Neural cell (in vitro differentiated cells): ENCODE results near the gene P2RX4. TPM values are rescaled to one million over a fixed set of nuclear protein-coding genes. Genes with fewer than 3 reads are reported as not detected.

Experiments used
- H2AFZ ChIP-seq: fragments of 200-600, 300-800 bp; sonication (generic), shearing (Covaris generic); 2 replicates; pipeline ENCODE4 v1.6.0; 2014; ENCODE audit warnings: low read depth, mild to moderate bottlenecking, antibody characterized with exemption, low read length, moderate library complexity
- H3F3A ChIP-seq: fragments of 200-600 bp; shearing (Covaris generic); 2 replicates; pipeline ENCODE4 v1.6.1; 2016; ENCODE audit warnings: mild to moderate bottlenecking, moderate library complexity, mixed read lengths, antibody characterized with exemption, low read length; ENCODE audit not compliant: insufficient read depth, poor library complexity, severe bottlenecking
- H3K27ac ChIP-seq: fragments of 200-600, 300-800 bp; sonication (generic), shearing (Covaris generic); 2 replicates; pipeline ENCODE4 v1.5.1; 2014; ENCODE audit warnings: mild to moderate bottlenecking, low read length, moderate library complexity
- H3K27me3 ChIP-seq: fragments of 300-800, 200-600 bp; sonication (generic), shearing (Covaris generic); 2 replicates; pipeline ENCODE4 v1.6.0; 2014; ENCODE audit warnings: mild to moderate bottlenecking, low read depth, low read length, moderate library complexity; ENCODE audit not compliant: insufficient read depth
- H3K36me3 ChIP-seq: fragments of 300-800, 200-600 bp; sonication (generic), shearing (Covaris generic); 2 replicates; pipeline ENCODE4 v1.5.1; 2014; ENCODE audit warnings: mild to moderate bottlenecking, antibody characterized with exemption, low read length, moderate library complexity; ENCODE audit not compliant: insufficient read depth
- H3K4me2 ChIP-seq: fragments of 300-800, 200-600 bp; sonication (generic), shearing (Covaris generic); 2 replicates; pipeline ENCODE4 v1.6.0; 2014; ENCODE audit warnings: mild to moderate bottlenecking, low read length
- H3K4me3 ChIP-seq: fragments of 300-800, 200-600 bp; sonication (generic), shearing (Covaris generic); 2 replicates; pipeline ENCODE4 v1.5.1; 2014; ENCODE audit warnings: mild to moderate bottlenecking, low read length, moderate library complexity
- H3K79me2 ChIP-seq: fragments of 200-600 bp; shearing (Covaris generic); replicated peaks from 2 replicates; pipeline ENCODE4 v1.6.0; 2014; ENCODE audit warnings: mild to moderate bottlenecking, low read length, moderate library complexity; ENCODE audit not compliant: insufficient read depth
- H3K9ac ChIP-seq: fragments of 300-800, 200-600 bp; sonication (generic), shearing (Covaris generic); 2 replicates; pipeline ENCODE4 v1.6.1; 2016; ENCODE audit warnings: mild to moderate bottlenecking, low read length, mixed read lengths
- H3K9me2 ChIP-seq: fragments of 200-600 bp; shearing (Covaris generic); 2 replicates; pipeline ENCODE4 v1.6.1; 2016; ENCODE audit warnings: mild to moderate bottlenecking, low read length, mixed read lengths; ENCODE audit not compliant: insufficient read depth
- H3K9me3 ChIP-seq: fragments of 200-600, 300-800 bp; sonication (generic), shearing (Covaris generic); 2 replicates; pipeline ENCODE4 v1.6.1; 2016; ENCODE audit warnings: mild to moderate bottlenecking, mixed run types, low read length, moderate library complexity, mixed read lengths
- H4K20me1 ChIP-seq: fragments of 200-600 bp; shearing (Covaris generic); 2 replicates; pipeline ENCODE4 v1.6.1; 2016; ENCODE audit warnings: mild to moderate bottlenecking, mixed run types; ENCODE audit not compliant: insufficient read depth
- EP300 ChIP-seq: fragments of 450-650 bp; conservative IDR thresholded peaks from 2 replicates; pipeline ENCODE4 v1.6.1; 2014; ENCODE audit warnings: antibody characterized with exemption, mild to moderate bottlenecking, moderate library complexity; ENCODE audit not compliant: poor library complexity, severe bottlenecking
- EZH2 ChIP-seq: fragments of 200-600, 300-800 bp; shearing (Covaris generic), sonication (generic); IDR thresholded peaks from 2 replicates; pipeline ENCODE4 v1.6.1; 2014; ENCODE audit warnings: antibody characterized with exemption, low read length, borderline replicate concordance, mild to moderate bottlenecking; ENCODE audit not compliant: insufficient read depth, poor library complexity, severe bottlenecking
- MXI1 ChIP-seq: fragments of 450-650 bp; conservative IDR thresholded peaks from 2 replicates; pipeline ENCODE4 v1.6.1; 2014; ENCODE audit warnings: antibody characterized with exemption, mild to moderate bottlenecking; ENCODE audit not compliant: poor library complexity, severe bottlenecking
- POLR2AphosphoS5 ChIP-seq: IDR thresholded peaks from 2 replicates; pipeline ENCODE4 v1.6.1; 2012
- RAD21 ChIP-seq: fragments of 450-650 bp; conservative IDR thresholded peaks from 2 replicates; pipeline ENCODE4 v1.6.1; 2014; ENCODE audit warnings: antibody characterized with exemption, mild to moderate bottlenecking, moderate library complexity
- SMC3 ChIP-seq: fragments of 450-650 bp; conservative IDR thresholded peaks from 2 replicates; pipeline ENCODE4 v1.6.1; 2014; ENCODE audit warnings: antibody characterized with exemption, mild to moderate bottlenecking, moderate library complexity; ENCODE audit not compliant: poor library complexity
- TAF1 ChIP-seq: IDR thresholded peaks from 2 replicates; pipeline ENCODE4 v1.6.1; 2012; ENCODE audit warnings: low read depth
- polyA plus RNA-seq: library from polyadenylated mRNA; depleted of rRNA; stranded (reverse); fragments of >200 nt; gene quantifications from 2 replicates; pipeline ENCODE4 v1.2.3, GENCODE V29; 2014
- TF ChIP-seq, protein P1 (sequence below): fragments of 450-650 bp; IDR thresholded peaks from 2 replicates; pipeline ENCODE4 v1.5.1; 2014; ENCODE audit warnings: antibody characterized with exemption, mild to moderate bottlenecking, moderate library complexity; ENCODE audit not compliant: poor library complexity, severe bottlenecking
- TF ChIP-seq, protein P2 (sequence below): IDR thresholded peaks from 2 replicates; pipeline ENCODE4 v1.6.1; 2012; ENCODE audit warnings: borderline replicate concordance

The P2RX4 gene
- polyA plus RNA-seq, 1 donor from 2014 or later = 5.8 TPM

DNA sequence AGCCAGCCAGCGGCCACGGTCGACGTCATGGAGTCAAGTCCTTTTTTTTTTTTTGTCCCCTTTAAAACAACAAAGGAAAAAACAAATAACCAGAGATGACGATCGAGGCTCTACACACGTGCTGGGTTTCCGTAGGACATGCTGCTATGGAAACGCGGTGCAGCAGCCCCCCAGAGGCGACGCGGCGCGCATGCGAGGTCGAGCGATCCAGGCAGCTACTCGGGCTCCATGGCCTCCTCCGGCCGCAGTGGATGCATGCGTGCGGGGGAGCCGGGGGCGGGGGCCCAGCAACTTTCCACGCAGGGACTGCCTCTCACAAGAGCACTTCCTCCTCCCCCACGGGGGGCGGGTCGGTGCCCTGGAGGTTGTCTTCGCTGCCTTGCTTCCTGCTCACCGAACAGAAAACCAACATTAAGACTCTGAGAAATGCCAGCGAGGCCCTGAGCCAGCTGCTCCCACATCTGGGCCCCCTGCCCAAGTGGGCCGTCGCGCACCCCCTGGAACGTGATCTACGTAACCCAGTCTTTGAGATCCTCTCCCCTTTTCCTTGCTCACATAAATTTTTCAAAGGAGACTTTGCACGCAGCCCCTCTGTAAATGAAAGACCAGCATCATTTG is 30.7 kb downstream of the P2RX4 start (continued):
- TF ChIP-seq, protein P1, sequence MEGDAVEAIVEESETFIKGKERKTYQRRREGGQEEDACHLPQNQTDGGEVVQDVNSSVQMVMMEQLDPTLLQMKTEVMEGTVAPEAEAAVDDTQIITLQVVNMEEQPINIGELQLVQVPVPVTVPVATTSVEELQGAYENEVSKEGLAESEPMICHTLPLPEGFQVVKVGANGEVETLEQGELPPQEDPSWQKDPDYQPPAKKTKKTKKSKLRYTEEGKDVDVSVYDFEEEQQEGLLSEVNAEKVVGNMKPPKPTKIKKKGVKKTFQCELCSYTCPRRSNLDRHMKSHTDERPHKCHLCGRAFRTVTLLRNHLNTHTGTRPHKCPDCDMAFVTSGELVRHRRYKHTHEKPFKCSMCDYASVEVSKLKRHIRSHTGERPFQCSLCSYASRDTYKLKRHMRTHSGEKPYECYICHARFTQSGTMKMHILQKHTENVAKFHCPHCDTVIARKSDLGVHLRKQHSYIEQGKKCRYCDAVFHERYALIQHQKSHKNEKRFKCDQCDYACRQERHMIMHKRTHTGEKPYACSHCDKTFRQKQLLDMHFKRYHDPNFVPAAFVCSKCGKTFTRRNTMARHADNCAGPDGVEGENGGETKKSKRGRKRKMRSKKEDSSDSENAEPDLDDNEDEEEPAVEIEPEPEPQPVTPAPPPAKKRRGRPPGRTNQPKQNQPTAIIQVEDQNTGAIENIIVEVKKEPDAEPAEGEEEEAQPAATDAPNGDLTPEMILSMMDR = no peak
- TF ChIP-seq MXI1 = no peak
- TF ChIP-seq EP300 = no peak

DNA sequence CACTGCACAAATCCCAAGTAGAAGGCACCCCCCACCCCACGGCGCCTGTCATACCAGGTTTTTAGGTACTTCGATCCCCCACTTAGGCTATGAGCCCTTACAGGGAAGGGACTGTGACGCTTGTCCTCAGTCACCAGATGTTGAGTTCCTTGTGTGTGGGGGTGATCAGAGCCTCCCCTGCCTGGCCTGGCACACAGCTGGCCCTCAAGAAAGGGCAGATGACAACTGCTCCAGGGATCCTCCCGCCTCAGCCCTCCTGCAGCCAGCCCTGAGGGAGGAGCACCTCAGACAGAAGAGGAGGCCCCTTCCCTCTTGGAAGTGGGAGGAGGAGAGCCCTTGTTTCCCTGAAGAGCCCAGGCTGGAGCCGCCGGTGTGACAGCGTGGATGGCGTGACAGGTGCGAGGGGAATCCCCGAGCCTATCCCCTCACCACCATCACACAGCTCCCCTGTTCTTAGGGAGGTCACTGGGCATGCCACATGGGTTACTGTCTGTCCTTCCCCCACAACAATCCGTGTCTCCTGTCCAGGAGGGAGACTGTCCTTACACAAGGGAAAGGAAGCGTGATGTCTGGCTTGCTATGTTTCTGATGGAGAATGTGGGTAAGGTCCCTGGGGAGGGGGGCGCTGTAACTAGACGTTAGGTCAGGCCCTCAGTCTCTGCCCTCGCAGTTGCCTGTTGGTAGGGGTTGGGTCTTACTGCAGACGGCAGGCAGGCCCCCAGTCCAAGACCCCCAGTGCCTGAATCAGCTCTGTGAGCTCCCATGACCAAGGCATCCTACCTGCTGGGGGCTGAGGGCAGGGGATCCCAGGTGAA is 31.4 kb downstream of the P2RX4 start:
- Histone ChIP-seq H3K9ac (no peak overlapping the region), H3K79me2 (no peaks in the 10 kb centered on the region), H3K36me3 (no peaks in the 10 kb centered on the region), H3K27ac (no peak overlapping the region), H3K27me3 (no peaks in the 10 kb centered on the region), H3K9me3 (no peaks in the 10 kb centered on the region), H3K9me2 (no peaks in the 10 kb centered on the region), H2AFZ (no peak overlapping the region), H3K4me2 (no peak overlapping the region), H3K4me3 (no peak overlapping the region), H3F3A (no peaks in the 10 kb centered on the region), H4K20me1 (no peaks in the 10 kb centered on the region)
- TF ChIP-seq, protein P2, sequence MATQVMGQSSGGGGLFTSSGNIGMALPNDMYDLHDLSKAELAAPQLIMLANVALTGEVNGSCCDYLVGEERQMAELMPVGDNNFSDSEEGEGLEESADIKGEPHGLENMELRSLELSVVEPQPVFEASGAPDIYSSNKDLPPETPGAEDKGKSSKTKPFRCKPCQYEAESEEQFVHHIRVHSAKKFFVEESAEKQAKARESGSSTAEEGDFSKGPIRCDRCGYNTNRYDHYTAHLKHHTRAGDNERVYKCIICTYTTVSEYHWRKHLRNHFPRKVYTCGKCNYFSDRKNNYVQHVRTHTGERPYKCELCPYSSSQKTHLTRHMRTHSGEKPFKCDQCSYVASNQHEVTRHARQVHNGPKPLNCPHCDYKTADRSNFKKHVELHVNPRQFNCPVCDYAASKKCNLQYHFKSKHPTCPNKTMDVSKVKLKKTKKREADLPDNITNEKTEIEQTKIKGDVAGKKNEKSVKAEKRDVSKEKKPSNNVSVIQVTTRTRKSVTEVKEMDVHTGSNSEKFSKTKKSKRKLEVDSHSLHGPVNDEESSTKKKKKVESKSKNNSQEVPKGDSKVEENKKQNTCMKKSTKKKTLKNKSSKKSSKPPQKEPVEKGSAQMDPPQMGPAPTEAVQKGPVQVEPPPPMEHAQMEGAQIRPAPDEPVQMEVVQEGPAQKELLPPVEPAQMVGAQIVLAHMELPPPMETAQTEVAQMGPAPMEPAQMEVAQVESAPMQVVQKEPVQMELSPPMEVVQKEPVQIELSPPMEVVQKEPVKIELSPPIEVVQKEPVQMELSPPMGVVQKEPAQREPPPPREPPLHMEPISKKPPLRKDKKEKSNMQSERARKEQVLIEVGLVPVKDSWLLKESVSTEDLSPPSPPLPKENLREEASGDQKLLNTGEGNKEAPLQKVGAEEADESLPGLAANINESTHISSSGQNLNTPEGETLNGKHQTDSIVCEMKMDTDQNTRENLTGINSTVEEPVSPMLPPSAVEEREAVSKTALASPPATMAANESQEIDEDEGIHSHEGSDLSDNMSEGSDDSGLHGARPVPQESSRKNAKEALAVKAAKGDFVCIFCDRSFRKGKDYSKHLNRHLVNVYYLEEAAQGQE = no peak
- TF ChIP-seq TAF1 (no peak), EP300 (no peak), EZH2 (no peak), POLR2AphosphoS5 (no peak), RAD21 (no peak), MXI1 (no peak), SMC3 (no peak)
- TF ChIP-seq, protein P1 = no peak
